ENCODE measurements around the gene LAP3. TPM values are rescaled to one million over a fixed set of nuclear protein-coding genes. Genes with fewer than 3 reads are reported as not detected.
"Not testable (repeated sequence)": the region's sequence is repeated elsewhere in the genome, so short reads cannot be mapped to it uniquely, and the experiment has no call there.

The LAP3 gene
- total RNA-seq, 1 donor from 2014 or later = 52.7 TPM

DNA sequence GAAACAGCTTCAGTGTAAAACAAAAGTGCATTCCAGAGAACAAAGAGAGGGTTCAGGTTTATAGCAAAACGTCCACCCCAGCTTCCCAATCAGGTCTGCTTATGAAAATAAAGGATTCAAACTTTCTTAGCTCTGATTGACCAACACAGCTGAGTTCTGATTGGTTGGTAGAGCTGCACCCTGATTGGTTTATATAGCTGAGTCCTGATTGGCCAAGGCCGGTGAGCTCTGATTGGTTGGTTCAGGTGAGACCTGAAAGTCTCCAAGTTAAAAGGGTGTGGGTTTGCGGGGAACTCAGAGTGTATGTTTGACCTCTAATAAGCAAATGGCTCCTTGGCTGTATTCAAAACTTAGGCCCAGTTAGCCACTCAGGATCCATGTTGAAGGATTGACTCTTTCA is 41.1 kb upstream of the LAP3 start:
- Histone ChIP-seq H3K27ac (replicated peaks) (no peak overlapping the region), H3K36me3 (no peaks in the 10 kb centered on the region), H3K9me3 (replicated peaks) (no peaks in the 10 kb centered on the region), H3K4me1 (no peaks in the 10 kb centered on the region), H3K4me3 (no peak overlapping the region), H3K27me3 (ENCODE audit: low read depth) (peaks cover 7% of the 10 kb centered on the region)
- DNase-seq = no peak
- TF ChIP-seq, protein P1, sequence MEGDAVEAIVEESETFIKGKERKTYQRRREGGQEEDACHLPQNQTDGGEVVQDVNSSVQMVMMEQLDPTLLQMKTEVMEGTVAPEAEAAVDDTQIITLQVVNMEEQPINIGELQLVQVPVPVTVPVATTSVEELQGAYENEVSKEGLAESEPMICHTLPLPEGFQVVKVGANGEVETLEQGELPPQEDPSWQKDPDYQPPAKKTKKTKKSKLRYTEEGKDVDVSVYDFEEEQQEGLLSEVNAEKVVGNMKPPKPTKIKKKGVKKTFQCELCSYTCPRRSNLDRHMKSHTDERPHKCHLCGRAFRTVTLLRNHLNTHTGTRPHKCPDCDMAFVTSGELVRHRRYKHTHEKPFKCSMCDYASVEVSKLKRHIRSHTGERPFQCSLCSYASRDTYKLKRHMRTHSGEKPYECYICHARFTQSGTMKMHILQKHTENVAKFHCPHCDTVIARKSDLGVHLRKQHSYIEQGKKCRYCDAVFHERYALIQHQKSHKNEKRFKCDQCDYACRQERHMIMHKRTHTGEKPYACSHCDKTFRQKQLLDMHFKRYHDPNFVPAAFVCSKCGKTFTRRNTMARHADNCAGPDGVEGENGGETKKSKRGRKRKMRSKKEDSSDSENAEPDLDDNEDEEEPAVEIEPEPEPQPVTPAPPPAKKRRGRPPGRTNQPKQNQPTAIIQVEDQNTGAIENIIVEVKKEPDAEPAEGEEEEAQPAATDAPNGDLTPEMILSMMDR (IDR thresholded peaks at IDR 0.05; ENCODE audit: borderline replicate concordance) = no peak
- intact Hi-C loops (cut with micrococcal nuclease) = no loop called here

DNA sequence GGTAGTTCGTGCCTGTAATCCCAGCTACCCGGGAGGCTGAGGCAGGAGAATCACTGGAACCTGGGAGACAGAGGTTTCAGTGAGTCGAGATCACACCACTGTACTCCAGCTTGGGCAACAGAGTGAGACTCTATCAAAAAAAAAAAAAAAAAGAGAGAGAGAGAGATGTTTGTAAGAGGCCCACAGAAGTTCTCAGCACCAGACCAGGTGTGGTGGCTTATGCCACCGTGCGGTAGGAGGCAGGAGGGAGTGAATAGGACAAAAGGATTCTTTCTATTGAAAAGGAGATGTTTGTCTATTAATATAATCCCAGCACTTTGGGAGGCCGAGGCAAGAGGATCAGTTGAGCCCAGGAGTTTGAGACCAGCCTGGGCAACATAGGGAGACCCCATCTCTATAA is 39.9 kb upstream of the LAP3 start:
- DNase-seq; H3K9me3 ChIP-seq (replicated peaks); intact Hi-C loops (cut with micrococcal nuclease); H3K4me3 ChIP-seq; H3K36me3 ChIP-seq; H3K4me1 ChIP-seq; H3K27me3 ChIP-seq (ENCODE audit: low read depth); H3K27ac ChIP-seq (replicated peaks): not testable (repeated sequence)

DNA sequence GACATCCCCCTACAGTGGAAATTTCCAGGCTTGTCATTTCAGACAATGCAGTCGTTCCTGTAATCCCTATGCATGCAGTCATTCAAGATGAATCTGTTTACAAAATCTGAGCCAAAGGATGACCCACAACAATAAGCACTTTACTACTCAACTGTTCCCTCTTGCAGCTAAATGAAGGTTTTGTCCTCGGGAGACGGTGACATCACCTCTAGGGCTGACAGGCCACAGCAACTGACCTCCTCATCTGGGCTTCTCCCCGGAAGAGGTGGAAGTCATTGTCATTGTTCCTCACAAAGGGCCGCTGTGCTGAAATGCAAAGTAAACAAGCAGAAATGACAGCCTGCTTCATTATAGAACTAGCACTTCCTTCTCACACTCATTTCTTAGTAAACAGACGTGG is 32.8 kb upstream of the LAP3 start:
- TF ChIP-seq, protein P1 (IDR thresholded peaks at IDR 0.05; ENCODE audit: borderline replicate concordance) = no peak
- H3K27me3 ChIP-seq (ENCODE audit: low read depth) = no peaks in the 10 kb centered on the region
- intact Hi-C loops (cut with micrococcal nuclease) = loop anchor here (10.0 kb wide), 1 partner anchor 261 kb away; no protein-coding TSS in a partner anchor
- no peak overlapping the region for H3K4me3 ChIP-seq
- no peaks in the 10 kb centered on the region for H3K9me3 ChIP-seq (replicated peaks)
- peaks cover 10% of the 10 kb centered on the region for H3K4me1 ChIP-seq
- no peak for DNase-seq
- H3K27ac ChIP-seq (replicated peaks) = no peak overlapping the region
- no peaks in the 10 kb centered on the region for H3K36me3 ChIP-seq

DNA sequence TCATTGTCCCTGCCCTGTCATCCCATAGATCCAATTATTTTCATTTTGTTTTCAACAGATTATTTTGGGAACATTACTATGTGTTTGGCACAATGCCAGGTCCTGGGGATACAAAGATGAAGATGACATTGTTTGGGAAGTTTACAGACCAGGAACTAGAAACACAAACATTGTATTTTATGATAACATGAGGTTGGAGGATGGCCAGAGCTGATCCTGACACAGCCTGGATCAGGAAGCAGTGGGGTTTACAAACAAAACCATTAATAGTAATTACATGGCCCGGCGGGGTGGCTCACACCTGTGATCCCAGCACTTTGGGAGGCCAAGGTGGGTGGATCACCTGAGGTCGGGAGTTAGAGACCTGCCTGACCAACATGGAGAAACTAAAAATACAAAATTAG is 32.2 kb upstream of the LAP3 start:
- TF ChIP-seq, protein P1 (IDR thresholded peaks at IDR 0.05; ENCODE audit: borderline replicate concordance) = no peak
- Histone ChIP-seq H3K27ac (replicated peaks) (no peak overlapping the region), H3K4me3 (no peak overlapping the region), H3K4me1 (peaks cover 10% of the 10 kb centered on the region), H3K9me3 (replicated peaks) (no peaks in the 10 kb centered on the region), H3K27me3 (ENCODE audit: low read depth) (no peaks in the 10 kb centered on the region), H3K36me3 (no peaks in the 10 kb centered on the region)
- intact Hi-C loops (cut with micrococcal nuclease) = loop anchor here (10.0 kb wide), 1 partner anchor 260 kb away; no protein-coding TSS in a partner anchor
- DNase-seq = no peak

DNA sequence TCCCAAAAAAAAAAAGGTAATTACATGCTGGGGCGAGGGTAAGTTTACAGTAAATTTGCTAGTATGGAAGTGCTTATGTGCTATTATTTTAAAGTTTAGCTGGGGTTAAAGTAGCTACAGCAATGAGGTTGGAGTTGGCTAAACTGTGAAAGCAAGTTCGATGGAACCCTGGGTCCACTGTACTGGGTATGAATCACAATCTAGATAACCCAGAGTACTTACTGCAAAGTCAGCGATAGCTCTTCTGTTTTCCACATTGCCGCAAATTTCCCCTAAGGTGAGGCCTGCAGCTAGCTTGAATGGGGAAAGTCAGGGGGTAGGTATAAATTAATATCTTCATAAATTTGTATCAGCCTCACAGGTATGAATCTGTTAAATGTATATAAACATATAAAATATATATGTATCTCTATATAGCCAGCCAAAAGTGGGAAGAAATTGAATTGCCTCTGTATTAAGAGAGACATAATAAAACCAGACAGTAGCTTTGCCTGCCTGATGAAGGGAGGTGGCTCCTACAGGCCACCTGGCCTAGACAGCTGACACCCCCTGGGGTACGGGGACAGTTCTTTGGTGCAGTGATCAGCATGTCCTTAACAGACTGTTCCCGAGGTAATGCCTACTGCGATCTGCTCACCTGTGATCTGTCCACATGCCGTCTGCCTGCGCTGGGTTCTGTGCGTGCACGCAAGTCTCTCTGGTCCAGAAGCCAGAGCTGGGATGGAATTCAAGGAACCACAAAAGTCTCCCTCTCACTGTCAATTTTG is 31.4 kb upstream of the LAP3 start:
- Histone ChIP-seq H3K9me3 (replicated peaks) (no peaks in the 10 kb centered on the region), H3K4me3 (no peak overlapping the region), H3K4me1 (peaks cover 10% of the 10 kb centered on the region), H3K27ac (replicated peaks) (no peak overlapping the region), H3K36me3 (no peaks in the 10 kb centered on the region), H3K27me3 (ENCODE audit: low read depth) (no peaks in the 10 kb centered on the region)
- intact Hi-C loops (cut with micrococcal nuclease) = loop anchor here (10.0 kb wide), 1 partner anchor 259 kb away; no protein-coding TSS in a partner anchor
- DNase-seq = no peak
- TF ChIP-seq, protein P1 (IDR thresholded peaks at IDR 0.05; ENCODE audit: borderline replicate concordance) = no peak

DNA sequence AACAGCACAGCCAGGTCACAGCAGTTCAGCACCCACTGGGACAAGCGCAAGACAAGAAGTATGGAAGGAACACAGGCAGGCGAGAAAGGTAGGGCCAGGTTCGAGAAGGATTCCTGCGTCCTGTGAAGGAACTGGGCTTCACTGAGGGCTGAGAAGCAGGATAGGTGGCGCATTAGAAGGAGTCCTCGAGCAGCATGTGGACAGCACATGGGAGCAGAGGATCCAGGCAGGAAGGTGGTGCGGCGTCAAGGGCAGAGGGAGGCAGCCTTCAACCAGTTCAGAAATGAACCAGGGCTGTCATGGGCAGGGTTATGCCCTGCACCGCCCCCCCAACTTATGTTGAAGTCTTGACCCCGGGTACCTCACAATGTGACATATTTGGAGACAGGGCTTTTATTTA is 30.8 kb upstream of the LAP3 start:
- Histone ChIP-seq H3K9me3 (replicated peaks) (no peaks in the 10 kb centered on the region), H3K27ac (replicated peaks) (no peak overlapping the region), H3K36me3 (no peaks in the 10 kb centered on the region), H3K4me1 (peaks cover 10% of the 10 kb centered on the region), H3K4me3 (no peak overlapping the region), H3K27me3 (ENCODE audit: low read depth) (no peaks in the 10 kb centered on the region)
- DNase-seq = no peak
- TF ChIP-seq, protein P1 (IDR thresholded peaks at IDR 0.05; ENCODE audit: borderline replicate concordance) = no peak
- intact Hi-C loops (cut with micrococcal nuclease) = loop anchor here (10.0 kb wide), 1 partner anchor 259 kb away; no protein-coding TSS in a partner anchor

Measured in left ventricle myocardium inferior (tissue), 1 donor.